Lower leg skin (tissue), 4 donors: Measurements from ENCODE around the gene RASL11B. TPM values are rescaled to one million over a fixed set of nuclear protein-coding genes. Genes with fewer than 3 reads are reported as not detected.

Experiments used
- DNase-seq, 2 donors: peaks; one replicate each; pipeline ENCODE4 v3.0.0-alpha.2; 2019; ENCODE audit warnings: low spot score in 2 of 2
- H3K4me3 ChIP-seq: fragments of 200-600 bp; sonication (generic); 2 replicates; pipeline ENCODE4 v1.5.1; 2017; ENCODE audit warnings: mild to moderate bottlenecking, low read depth; ENCODE audit not compliant: poor library complexity, severe bottlenecking
- CTCF ChIP-seq, 3 donors: fragments of 450-650 bp; IDR thresholded peaks; one replicate each; pipeline ENCODE4 v1.5.1; 2016; ENCODE audit warnings: antibody characterized with exemption in 3 of 3, mild to moderate bottlenecking in 3 of 3, moderate library complexity in 2 of 3
- POLR2A ChIP-seq, 2 donors: fragments of 450-650 bp; IDR thresholded peaks; one replicate each; pipeline ENCODE4 v1.6.1; 2016 to 2017; ENCODE audit warnings: antibody characterized with exemption in 2 of 2, mild to moderate bottlenecking in 1 of 2, moderate library complexity in 1 of 2
- WGBS, 2 donors: methylation state at CpG; one replicate each; pipeline ENCODE4 v1.1.5; 2018; 5-methylcytosine and 5-hydroxymethylcytosine counted together
- intact Hi-C: fragments of 100-400 bp; cut with DNase I; formaldehyde crosslinking; loops from one replicate; pipeline ENCODE4 v1.15.0; 2023; ENCODE audit warnings: low total_unique reads
- total RNA-seq, 4 donors: library from RNA; depleted of rRNA; stranded (reverse); fragments of >200 nt; gene quantifications; one replicate each; pipeline ENCODE4 v1.1.0, GENCODE V29; 2016

RASL11B gene
- total RNA-seq, 4 donors from 2014 or later = 0.80 to 4.0 (median 2.3) TPM

- DNase-seq = no peak
- WGBS, 2 donors = 93 to 95% methylated on average over 6 of the region's 6 CpGs
- TF ChIP-seq CTCF (IDR thresholded peaks at IDR 0.05) (no peak), POLR2A (IDR thresholded peaks at IDR 0.05) (no peak)
- intact Hi-C loops = no loop called here
- no peak overlapping the region for H3K4me3 ChIP-seq
Measured at GRCh38 chr4:52877694-52878093, 15.6 kb downstream of the RASL11B start.

- no peak for DNase-seq
- intact Hi-C loops = no loop called here
- WGBS, 2 donors = 81 to 83% methylated on average over 3 of the region's 3 CpGs
- TF ChIP-seq POLR2A (IDR thresholded peaks at IDR 0.05) (no peak), CTCF (IDR thresholded peaks at IDR 0.05) (no peak)
- no peak overlapping the region for H3K4me3 ChIP-seq
Measured at GRCh38 chr4:52879471-52879870, 17.4 kb downstream of the RASL11B start.

- H3K4me3 ChIP-seq = no peak overlapping the region
- WGBS, 2 donors = 94 to 96% methylated on average over 1 of the region's 1 CpG
- intact Hi-C loops = no loop called here
- no peak for TF ChIP-seq POLR2A (IDR thresholded peaks at IDR 0.05)
- TF ChIP-seq CTCF (IDR thresholded peaks at IDR 0.05) = no peak
- DNase-seq = no peak
Measured at GRCh38 chr4:52880994-52881393, 18.9 kb downstream of the RASL11B start.

GRCh38 chr4:52883183-52883621 is 21.1 kb downstream of the RASL11B start:
- 85 to 91% methylated on average over 4 of the region's 4 CpGs for WGBS, 2 donors
- no peak for DNase-seq
- TF ChIP-seq POLR2A (IDR thresholded peaks at IDR 0.05) = no peak
- no peak for TF ChIP-seq CTCF (IDR thresholded peaks at IDR 0.05)
- H3K4me3 ChIP-seq = no peak overlapping the region
- intact Hi-C loops = no loop called here

GRCh38 chr4:52883707-52884669 is 21.9 kb downstream of the RASL11B start:
- TF ChIP-seq CTCF (IDR thresholded peaks at IDR 0.05) (no peak), POLR2A (IDR thresholded peaks at IDR 0.05) (no peak)
- whole genome bisulfite sequencing, 2 donors = 82 to 87% methylated on average over 4 of the region's 4 CpGs
- H3K4me3 ChIP-seq = no peak overlapping the region

More at GRCh38 chr4:52883707-52884669, 21.9 kb downstream of the RASL11B start:
- intact Hi-C loops = no loop called here
- DNase-seq = no peak
